Activated B cell treated with CpG ODN at 0.5 μM for 24 hours (primary cell): Measurements from ENCODE around the gene SLC6A12. TPM values are rescaled to one million over a fixed set of nuclear protein-coding genes. Genes with fewer than 3 reads are reported as not detected.

Source experiments
- ATAC-seq: fragments of 200-7000 bp; cut with Tn5 transposase; one replicate; pipeline ENCODE4 v1.10.0; 2021; ENCODE audit warnings: low read depth, mild to moderate bottlenecking, moderate library complexity
- CTCF ChIA-PET: fragments of 350-600 bp; sonication (Branson Sonifier 250); formaldehyde crosslinking; loops from one replicate; lab custom pipeline; 2021; ENCODE audit warnings: antibody characterized with exemption; lab: Charles Lee
- POLR2A ChIA-PET: fragments of 350-600 bp; sonication (Branson Sonifier 250); formaldehyde crosslinking; loops from one replicate; lab custom pipeline; 2021; ENCODE audit warnings: antibody characterized with exemption; lab: Charles Lee
- DNase-seq: peaks from one replicate; pipeline ENCODE4 v3.0.0; 2022
- H3K27ac Mint-ChIP-seq: one replicate; pipeline ENCODE4 v1.8.0; 2020; ENCODE audit warnings: mixed read lengths
- H3K27me3 Mint-ChIP-seq: one replicate; pipeline ENCODE4 v1.8.0; 2021; ENCODE audit warnings: mixed read lengths
- H3K36me3 Mint-ChIP-seq: one replicate; pipeline ENCODE4 v1.8.0; 2021; ENCODE audit warnings: low read depth, mixed read lengths
- H3K4me1 Mint-ChIP-seq: one replicate; pipeline ENCODE4 v1.8.0; 2021; ENCODE audit warnings: mixed read lengths
- H3K4me3 Mint-ChIP-seq: one replicate; pipeline ENCODE4 v1.8.0; 2020; ENCODE audit warnings: mild to moderate bottlenecking, mixed read lengths
- H3K9me3 Mint-ChIP-seq: one replicate; pipeline ENCODE4 v1.8.0; 2020; ENCODE audit warnings: mixed read lengths
- CTCF ChIP-seq: fragments of 200-600 bp; IDR thresholded peaks from one replicate; pipeline ENCODE4 v1.8.0; 2022; ENCODE audit warnings: antibody characterized with exemption, mild to moderate bottlenecking
- intact Hi-C: fragments of 100-400 bp; cut with micrococcal nuclease; formaldehyde crosslinking; loops from one replicate; pipeline ENCODE4 v1.15.1; 2024
- total RNA-seq: library from RNA; stranded (reverse); gene quantifications from 2 replicates; pipeline ENCODE4 v1.2.3, GENCODE V29; 2022

SLC6A12 gene
- total RNA-seq, 1 donor from 2014 or later, result not detected

GRCh38 chr12:203074-203461 lies 10.9 kb downstream of the SLC6A12 start:
- H3K9me3 Mint-ChIP-seq, result peaks cover 4% of the 10 kb centered on the region
- no peak for TF ChIP-seq CTCF
- no peaks in the 10 kb centered on the region for H3K4me1 Mint-ChIP-seq
- DNase-seq, result no peak
- POLR2A ChIA-PET, result no interaction called here
- CTCF ChIA-PET, result no interaction called here
- no peak overlapping the region for H3K27ac Mint-ChIP-seq
- ATAC-seq, result no peak
- H3K36me3 Mint-ChIP-seq, result no peaks in the 10 kb centered on the region
- intact Hi-C loops, result no loop called here
- H3K27me3 Mint-ChIP-seq, result peaks cover 35% of the 10 kb centered on the region
- no peak overlapping the region for H3K4me3 Mint-ChIP-seq

GRCh38 chr12:202081-202731 lies 11.8 kb downstream of the SLC6A12 start:
- ChIA-PET CTCF (no interaction called here), POLR2A (no interaction called here)
- Mint-ChIP-seq H3K36me3 (no peaks in the 10 kb centered on the region), H3K4me3 (no peak overlapping the region), H3K4me1 (no peaks in the 10 kb centered on the region), H3K27ac (no peak overlapping the region), H3K27me3 (peaks cover 37% of the 10 kb centered on the region), H3K9me3 (peaks cover 4% of the 10 kb centered on the region)
- TF ChIP-seq CTCF, result no peak
- DNase-seq (no peak), ATAC-seq (no peak)
- intact Hi-C loops, result no loop called here

GRCh38 chr12:201361-201760 lies 12.6 kb downstream of the SLC6A12 start:
- peaks cover 3% of the 10 kb centered on the region for H3K9me3 Mint-ChIP-seq
- ChIA-PET POLR2A (no interaction called here), CTCF (no interaction called here)
- no peak for TF ChIP-seq CTCF
- no peak for ATAC-seq
- DNase-seq, result no peak
- intact Hi-C loops, result no loop called here
- H3K36me3 Mint-ChIP-seq, result no peaks in the 10 kb centered on the region
- no peak overlapping the region for H3K27ac Mint-ChIP-seq
- no peaks in the 10 kb centered on the region for H3K4me1 Mint-ChIP-seq
- no peak overlapping the region for H3K4me3 Mint-ChIP-seq
- peaks cover 34% of the 10 kb centered on the region for H3K27me3 Mint-ChIP-seq

GRCh38 chr12:198705-199104 lies 15.3 kb downstream of the SLC6A12 start:
- Mint-ChIP-seq H3K4me3 (no peak overlapping the region), H3K27me3 (peaks cover 27% of the 10 kb centered on the region), H3K36me3 (no peaks in the 10 kb centered on the region), H3K27ac (no peak overlapping the region), H3K4me1 (no peaks in the 10 kb centered on the region), H3K9me3 (no peaks in the 10 kb centered on the region)
- ATAC-seq (no peak), DNase-seq (no peak)
- CTCF ChIA-PET, result no interaction called here
- no peak for TF ChIP-seq CTCF
- POLR2A ChIA-PET, result no interaction called here
- intact Hi-C loops, result no loop called here

GRCh38 chr12:197911-198695 lies 15.9 kb downstream of the SLC6A12 start:
- DNase-seq, result no peak
- intact Hi-C loops, result no loop called here
- H3K27me3 Mint-ChIP-seq, result peaks cover 28% of the 10 kb centered on the region

More at GRCh38 chr12:197911-198695, 15.9 kb downstream of the SLC6A12 start:
- no peak for ATAC-seq
- H3K9me3 Mint-ChIP-seq, result no peaks in the 10 kb centered on the region
- ChIA-PET CTCF (no interaction called here), POLR2A (no interaction called here)
- no peaks in the 10 kb centered on the region for H3K36me3 Mint-ChIP-seq
- TF ChIP-seq CTCF, result no peak
- H3K4me3 Mint-ChIP-seq, result no peak overlapping the region
- H3K4me1 Mint-ChIP-seq, result no peaks in the 10 kb centered on the region
- H3K27ac Mint-ChIP-seq, result no peak overlapping the region
